ENCODE results near the gene GRM8.

Gene GRM8

GRCh38 chr7:127233630-127234029, 19.1 kb downstream of the GRM8 start:
- Histone ChIP-seq H3K4me3 (ENCODE audit: low read depth in 1 of 2, low read length in 2 of 2) (no peak overlapping the region), H3K36me3 (ENCODE audit: control insufficient read depth in 1 of 2, insufficient read depth in 2 of 2, low read length in 2 of 2) (no peaks in the 10 kb centered on the region), H3K4me1 (ENCODE audit: control insufficient read depth in 1 of 2, insufficient read depth in 2 of 2, low read length in 2 of 2) (no peaks in the 10 kb centered on the region), H3K27me3 (ENCODE audit: control insufficient read depth in 1 of 2, insufficient read depth in 2 of 2, low read length in 2 of 2) (no peaks in the 10 kb centered on the region), H3K9me3 (ENCODE audit: control insufficient read depth in 1 of 2, low read length in 2 of 2) (no peaks in the 10 kb centered on the region), H3K27ac (ENCODE audit: low read depth, low read length) (no peak overlapping the region), H3K9ac (ENCODE audit: low read depth in 1 of 2, low read length in 2 of 2) (no peak overlapping the region)

GRCh38 chr7:127231415-127231814, 21.3 kb downstream of the GRM8 start:
- no peak overlapping the region for H3K4me3 ChIP-seq (ENCODE audit: low read depth in 1 of 2, low read length in 2 of 2)
- no peaks in the 10 kb centered on the region for H3K9me3 ChIP-seq (ENCODE audit: control insufficient read depth in 1 of 2, low read length in 2 of 2)
- no peaks in the 10 kb centered on the region for H3K4me1 ChIP-seq (ENCODE audit: control insufficient read depth in 1 of 2, insufficient read depth in 2 of 2, low read length in 2 of 2)
- H3K27me3 ChIP-seq (ENCODE audit: control insufficient read depth in 1 of 2, insufficient read depth in 2 of 2, low read length in 2 of 2), result peaks cover 0 to 6% of the 10 kb centered on the region in 2 donors
- no peaks in the 10 kb centered on the region for H3K36me3 ChIP-seq (ENCODE audit: control insufficient read depth in 1 of 2, insufficient read depth in 2 of 2, low read length in 2 of 2)
- H3K9ac ChIP-seq (ENCODE audit: low read depth in 1 of 2, low read length in 2 of 2), result no peak overlapping the region
- no peak overlapping the region for H3K27ac ChIP-seq (ENCODE audit: low read depth, low read length)

- no peaks in the 10 kb centered on the region for H3K9me3 ChIP-seq (ENCODE audit: control insufficient read depth in 1 of 2, low read length in 2 of 2)
- H3K27me3 ChIP-seq (ENCODE audit: control insufficient read depth in 1 of 2, insufficient read depth in 2 of 2, low read length in 2 of 2), result peaks cover 0 to 6% of the 10 kb centered on the region in 2 donors
- H3K4me1 ChIP-seq (ENCODE audit: control insufficient read depth in 1 of 2, insufficient read depth in 2 of 2, low read length in 2 of 2), result no peaks in the 10 kb centered on the region
- no peaks in the 10 kb centered on the region for H3K36me3 ChIP-seq (ENCODE audit: control insufficient read depth in 1 of 2, insufficient read depth in 2 of 2, low read length in 2 of 2)
- no peak overlapping the region for H3K27ac ChIP-seq (ENCODE audit: low read depth, low read length)
- H3K9ac ChIP-seq (ENCODE audit: low read depth in 1 of 2, low read length in 2 of 2), result no peak overlapping the region
- no peak overlapping the region for H3K4me3 ChIP-seq (ENCODE audit: low read depth in 1 of 2, low read length in 2 of 2)
These were observed 22.4 kb downstream of the GRM8 start for GRCh38 chr7:127230192-127230925.

- Histone ChIP-seq H3K27ac (ENCODE audit: low read depth, low read length) (no peak overlapping the region), H3K27me3 (ENCODE audit: control insufficient read depth in 1 of 2, insufficient read depth in 2 of 2, low read length in 2 of 2) (peaks cover 0 to 12% of the 10 kb centered on the region in 2 donors)
These were observed 25.9 kb downstream of the GRM8 start for GRCh38 chr7:127226685-127227374.

GRCh38 chr7:127221731-127222130, 31.0 kb downstream of the GRM8 start:
- peaks cover 0 to 12% of the 10 kb centered on the region in 2 donors for H3K27me3 ChIP-seq (ENCODE audit: control insufficient read depth in 1 of 2, insufficient read depth in 2 of 2, low read length in 2 of 2)

More at GRCh38 chr7:127226685-127227374, 25.9 kb downstream of the GRM8 start:
- Histone ChIP-seq H3K4me1 (ENCODE audit: control insufficient read depth in 1 of 2, insufficient read depth in 2 of 2, low read length in 2 of 2) (no peaks in the 10 kb centered on the region), H3K9me3 (ENCODE audit: control insufficient read depth in 1 of 2, low read length in 2 of 2) (no peaks in the 10 kb centered on the region), H3K4me3 (ENCODE audit: low read depth in 1 of 2, low read length in 2 of 2) (no peak overlapping the region), H3K36me3 (ENCODE audit: control insufficient read depth in 1 of 2, insufficient read depth in 2 of 2, low read length in 2 of 2) (no peaks in the 10 kb centered on the region), H3K9ac (ENCODE audit: low read depth in 1 of 2, low read length in 2 of 2) (no peak overlapping the region)

GRCh38 chr7:127214956-127215718, 37.6 kb downstream of the GRM8 start:
- Histone ChIP-seq H3K9me3 (ENCODE audit: control insufficient read depth in 1 of 2, low read length in 2 of 2) (no peaks in the 10 kb centered on the region), H3K9ac (ENCODE audit: low read depth in 1 of 2, low read length in 2 of 2) (no peak overlapping the region), H3K36me3 (ENCODE audit: control insufficient read depth in 1 of 2, insufficient read depth in 2 of 2, low read length in 2 of 2) (no peaks in the 10 kb centered on the region), H3K4me1 (ENCODE audit: control insufficient read depth in 1 of 2, insufficient read depth in 2 of 2, low read length in 2 of 2) (no peaks in the 10 kb centered on the region), H3K4me3 (ENCODE audit: low read depth in 1 of 2, low read length in 2 of 2) (no peak overlapping the region), H3K27ac (ENCODE audit: low read depth, low read length) (no peak overlapping the region), H3K27me3 (ENCODE audit: control insufficient read depth in 1 of 2, insufficient read depth in 2 of 2, low read length in 2 of 2) (no peaks in the 10 kb centered on the region)

More at GRCh38 chr7:127221731-127222130, 31.0 kb downstream of the GRM8 start:
- Histone ChIP-seq H3K27ac (ENCODE audit: low read depth, low read length) (no peak overlapping the region), H3K9me3 (ENCODE audit: control insufficient read depth in 1 of 2, low read length in 2 of 2) (no peaks in the 10 kb centered on the region), H3K4me1 (ENCODE audit: control insufficient read depth in 1 of 2, insufficient read depth in 2 of 2, low read length in 2 of 2) (no peaks in the 10 kb centered on the region), H3K9ac (ENCODE audit: low read depth in 1 of 2, low read length in 2 of 2) (no peak overlapping the region), H3K36me3 (ENCODE audit: control insufficient read depth in 1 of 2, insufficient read depth in 2 of 2, low read length in 2 of 2) (no peaks in the 10 kb centered on the region), H3K4me3 (ENCODE audit: low read depth in 1 of 2, low read length in 2 of 2) (no peak overlapping the region)

GRCh38 chr7:127209886-127210285, 42.9 kb downstream of the GRM8 start:
- H3K27ac ChIP-seq (ENCODE audit: low read depth, low read length), result no peak overlapping the region
- no peak overlapping the region for H3K9ac ChIP-seq (ENCODE audit: low read depth in 1 of 2, low read length in 2 of 2)
- H3K4me3 ChIP-seq (ENCODE audit: low read depth in 1 of 2, low read length in 2 of 2), result no peak overlapping the region
- no peaks in the 10 kb centered on the region for H3K27me3 ChIP-seq (ENCODE audit: control insufficient read depth in 1 of 2, insufficient read depth in 2 of 2, low read length in 2 of 2)
- no peaks in the 10 kb centered on the region for H3K4me1 ChIP-seq (ENCODE audit: control insufficient read depth in 1 of 2, insufficient read depth in 2 of 2, low read length in 2 of 2)
- no peaks in the 10 kb centered on the region for H3K9me3 ChIP-seq (ENCODE audit: control insufficient read depth in 1 of 2, low read length in 2 of 2)
- no peaks in the 10 kb centered on the region for H3K36me3 ChIP-seq (ENCODE audit: control insufficient read depth in 1 of 2, insufficient read depth in 2 of 2, low read length in 2 of 2)

GRCh38 chr7:127208860-127209259, 43.9 kb downstream of the GRM8 start:
- H3K9me3 ChIP-seq (ENCODE audit: control insufficient read depth in 1 of 2, low read length in 2 of 2), result no peaks in the 10 kb centered on the region
- no peak overlapping the region for H3K4me3 ChIP-seq (ENCODE audit: low read depth in 1 of 2, low read length in 2 of 2)
- H3K9ac ChIP-seq (ENCODE audit: low read depth in 1 of 2, low read length in 2 of 2), result no peak overlapping the region
- H3K27me3 ChIP-seq (ENCODE audit: control insufficient read depth in 1 of 2, insufficient read depth in 2 of 2, low read length in 2 of 2), result no peaks in the 10 kb centered on the region
- H3K27ac ChIP-seq (ENCODE audit: low read depth, low read length), result no peak overlapping the region
- no peaks in the 10 kb centered on the region for H3K4me1 ChIP-seq (ENCODE audit: control insufficient read depth in 1 of 2, insufficient read depth in 2 of 2, low read length in 2 of 2)
- H3K36me3 ChIP-seq (ENCODE audit: control insufficient read depth in 1 of 2, insufficient read depth in 2 of 2, low read length in 2 of 2), result no peaks in the 10 kb centered on the region

GRCh38 chr7:127208351-127208750, 44.4 kb downstream of the GRM8 start:
- H3K4me3 ChIP-seq (ENCODE audit: low read depth in 1 of 2, low read length in 2 of 2), result no peak overlapping the region
- H3K4me1 ChIP-seq (ENCODE audit: control insufficient read depth in 1 of 2, insufficient read depth in 2 of 2, low read length in 2 of 2), result no peaks in the 10 kb centered on the region
- no peak overlapping the region for H3K9ac ChIP-seq (ENCODE audit: low read depth in 1 of 2, low read length in 2 of 2)
- no peaks in the 10 kb centered on the region for H3K36me3 ChIP-seq (ENCODE audit: control insufficient read depth in 1 of 2, insufficient read depth in 2 of 2, low read length in 2 of 2)
- no peaks in the 10 kb centered on the region for H3K27me3 ChIP-seq (ENCODE audit: control insufficient read depth in 1 of 2, insufficient read depth in 2 of 2, low read length in 2 of 2)
- H3K9me3 ChIP-seq (ENCODE audit: control insufficient read depth in 1 of 2, low read length in 2 of 2), result no peaks in the 10 kb centered on the region
- H3K27ac ChIP-seq (ENCODE audit: low read depth, low read length), result no peak overlapping the region

GRCh38 chr7:127207806-127208205, 44.9 kb downstream of the GRM8 start:
- Histone ChIP-seq H3K27me3 (ENCODE audit: control insufficient read depth in 1 of 2, insufficient read depth in 2 of 2, low read length in 2 of 2) (no peaks in the 10 kb centered on the region), H3K27ac (ENCODE audit: low read depth, low read length) (no peak overlapping the region)

More at GRCh38 chr7:127207806-127208205, 44.9 kb downstream of the GRM8 start:
- H3K4me1 ChIP-seq (ENCODE audit: control insufficient read depth in 1 of 2, insufficient read depth in 2 of 2, low read length in 2 of 2), result no peaks in the 10 kb centered on the region
- H3K4me3 ChIP-seq (ENCODE audit: low read depth in 1 of 2, low read length in 2 of 2), result no peak overlapping the region
- H3K9me3 ChIP-seq (ENCODE audit: control insufficient read depth in 1 of 2, low read length in 2 of 2), result no peaks in the 10 kb centered on the region
- H3K36me3 ChIP-seq (ENCODE audit: control insufficient read depth in 1 of 2, insufficient read depth in 2 of 2, low read length in 2 of 2), result no peaks in the 10 kb centered on the region
- no peak overlapping the region for H3K9ac ChIP-seq (ENCODE audit: low read depth in 1 of 2, low read length in 2 of 2)

All from duodenal mucosa (tissue), 2 donors.